Right atrium auricular region (tissue), 2 donors: ENCODE data around the gene ARHGEF37. TPM values are rescaled to one million over a fixed set of nuclear protein-coding genes. Genes with fewer than 3 reads are reported as not detected.
"Not testable (repeated sequence)": the region's sequence is repeated elsewhere in the genome, so short reads cannot be mapped to it uniquely, and the experiment has no call there.

Experiments used
- DNase-seq: peaks from one replicate; pipeline ENCODE4 v3.0.0-alpha.2; 2019; ENCODE audit warnings: low spot score
- H3K27ac ChIP-seq, 2 donors: fragments of 200-600 bp; sonication (generic); 1 replicate in 1 of 2; 2 replicates in 1 of 2; pipeline ENCODE4 v1.5.1; 2016 to 2019
- H3K27me3 ChIP-seq, 2 donors: fragments of 200-600 bp; sonication (generic); one replicate each; pipeline versions ENCODE4 v1.5.1 to v1.6.0; 2017 to 2019
- H3K36me3 ChIP-seq: fragments of 200-600 bp; sonication (generic); one replicate; pipeline ENCODE4 v1.5.1; 2016
- H3K4me1 ChIP-seq, 2 donors: fragments of 200-600 bp; sonication (generic); one replicate each; pipeline versions ENCODE4 v1.5.1 to v1.6.0; 2017 to 2019
- H3K4me3 ChIP-seq, 2 donors: fragments of 200-600 bp; sonication (generic); 1 replicate in 1 of 2; 2 replicates in 1 of 2; pipeline ENCODE4 v1.5.1; 2017 to 2019; ENCODE audit warnings: mild to moderate bottlenecking in 1 of 2, moderate library complexity in 1 of 2
- H3K9me3 ChIP-seq, 2 donors: fragments of 200-600 bp; sonication (generic); one replicate each; pipeline ENCODE4 v1.5.1; 2019
- total RNA-seq, 2 donors: library from RNA; depleted of rRNA; stranded (reverse); fragments of >200 nt; gene quantifications; one replicate each; pipeline ENCODE4 v1.1.0, GENCODE V29; 2016
- TF ChIP-seq, protein P1 (sequence below), 2 donors: fragments of 200-600 bp; sonication (generic); IDR thresholded peaks; one replicate each; pipeline ENCODE4 v1.5.1; 2019; ENCODE audit warnings: antibody characterized with exemption in 2 of 2

Gene ARHGEF37
- total RNA-seq, 2 donors from 2014 or later = 11.0 to 13.7 TPM

DNA sequence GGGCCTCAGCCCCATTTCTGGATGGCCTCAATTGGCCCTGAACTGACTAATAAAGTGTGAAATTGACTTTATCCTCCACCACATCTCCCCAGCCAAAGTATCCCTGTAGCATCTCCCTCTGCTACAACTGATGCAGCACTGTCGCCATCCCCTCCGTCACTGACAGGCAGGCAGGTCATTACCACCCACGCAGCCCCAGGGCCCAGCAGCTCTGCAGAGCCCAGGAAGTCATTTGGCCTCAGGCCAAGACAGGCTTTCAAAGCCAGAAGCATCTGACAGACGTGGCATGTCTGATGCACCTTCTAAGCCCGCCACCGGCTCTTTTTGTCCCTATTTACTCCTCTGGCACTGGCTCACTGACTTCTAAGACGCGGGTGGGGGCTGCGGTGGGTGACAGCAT lies 65.3 kb downstream of the ARHGEF37 start:
- Histone ChIP-seq H3K27me3 (no peaks in the 10 kb centered on the region), H3K9me3 (no peaks in the 10 kb centered on the region), H3K4me3 (no peak overlapping the region), H3K27ac (no peak overlapping the region), H3K36me3 (no peaks in the 10 kb centered on the region), H3K4me1 (no peaks in the 10 kb centered on the region)
- no peak for DNase-seq
- TF ChIP-seq, protein P1, sequence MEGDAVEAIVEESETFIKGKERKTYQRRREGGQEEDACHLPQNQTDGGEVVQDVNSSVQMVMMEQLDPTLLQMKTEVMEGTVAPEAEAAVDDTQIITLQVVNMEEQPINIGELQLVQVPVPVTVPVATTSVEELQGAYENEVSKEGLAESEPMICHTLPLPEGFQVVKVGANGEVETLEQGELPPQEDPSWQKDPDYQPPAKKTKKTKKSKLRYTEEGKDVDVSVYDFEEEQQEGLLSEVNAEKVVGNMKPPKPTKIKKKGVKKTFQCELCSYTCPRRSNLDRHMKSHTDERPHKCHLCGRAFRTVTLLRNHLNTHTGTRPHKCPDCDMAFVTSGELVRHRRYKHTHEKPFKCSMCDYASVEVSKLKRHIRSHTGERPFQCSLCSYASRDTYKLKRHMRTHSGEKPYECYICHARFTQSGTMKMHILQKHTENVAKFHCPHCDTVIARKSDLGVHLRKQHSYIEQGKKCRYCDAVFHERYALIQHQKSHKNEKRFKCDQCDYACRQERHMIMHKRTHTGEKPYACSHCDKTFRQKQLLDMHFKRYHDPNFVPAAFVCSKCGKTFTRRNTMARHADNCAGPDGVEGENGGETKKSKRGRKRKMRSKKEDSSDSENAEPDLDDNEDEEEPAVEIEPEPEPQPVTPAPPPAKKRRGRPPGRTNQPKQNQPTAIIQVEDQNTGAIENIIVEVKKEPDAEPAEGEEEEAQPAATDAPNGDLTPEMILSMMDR (IDR thresholded peaks at IDR 0.05) = no peak

DNA sequence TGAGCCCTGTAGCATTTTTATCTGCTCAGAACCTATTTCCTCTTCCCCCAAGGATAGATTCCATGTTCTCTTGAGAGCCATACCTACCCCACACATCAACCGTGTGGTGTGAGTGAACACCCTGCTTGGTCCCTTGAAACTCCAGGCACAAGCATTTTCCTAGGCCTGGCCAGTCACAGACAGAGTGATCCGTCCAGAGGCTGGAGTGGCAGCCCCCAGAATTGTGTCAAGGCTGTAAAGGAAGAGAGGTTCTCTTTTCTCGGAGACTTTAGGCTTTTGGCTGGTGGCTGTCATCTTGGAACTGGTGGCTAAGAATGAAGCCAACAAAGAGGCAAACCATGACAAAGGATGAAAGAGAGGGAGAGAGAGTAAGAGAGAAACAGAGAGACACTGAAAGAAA lies 66.0 kb downstream of the ARHGEF37 start:
- H3K27me3 ChIP-seq = no peaks in the 10 kb centered on the region
- H3K27ac ChIP-seq = no peak overlapping the region
- H3K36me3 ChIP-seq = no peaks in the 10 kb centered on the region
- no peak overlapping the region for H3K4me3 ChIP-seq
- no peaks in the 10 kb centered on the region for H3K9me3 ChIP-seq
- H3K4me1 ChIP-seq = no peaks in the 10 kb centered on the region
- no peak for DNase-seq
- TF ChIP-seq, protein P1 (IDR thresholded peaks at IDR 0.05) = no peak

DNA sequence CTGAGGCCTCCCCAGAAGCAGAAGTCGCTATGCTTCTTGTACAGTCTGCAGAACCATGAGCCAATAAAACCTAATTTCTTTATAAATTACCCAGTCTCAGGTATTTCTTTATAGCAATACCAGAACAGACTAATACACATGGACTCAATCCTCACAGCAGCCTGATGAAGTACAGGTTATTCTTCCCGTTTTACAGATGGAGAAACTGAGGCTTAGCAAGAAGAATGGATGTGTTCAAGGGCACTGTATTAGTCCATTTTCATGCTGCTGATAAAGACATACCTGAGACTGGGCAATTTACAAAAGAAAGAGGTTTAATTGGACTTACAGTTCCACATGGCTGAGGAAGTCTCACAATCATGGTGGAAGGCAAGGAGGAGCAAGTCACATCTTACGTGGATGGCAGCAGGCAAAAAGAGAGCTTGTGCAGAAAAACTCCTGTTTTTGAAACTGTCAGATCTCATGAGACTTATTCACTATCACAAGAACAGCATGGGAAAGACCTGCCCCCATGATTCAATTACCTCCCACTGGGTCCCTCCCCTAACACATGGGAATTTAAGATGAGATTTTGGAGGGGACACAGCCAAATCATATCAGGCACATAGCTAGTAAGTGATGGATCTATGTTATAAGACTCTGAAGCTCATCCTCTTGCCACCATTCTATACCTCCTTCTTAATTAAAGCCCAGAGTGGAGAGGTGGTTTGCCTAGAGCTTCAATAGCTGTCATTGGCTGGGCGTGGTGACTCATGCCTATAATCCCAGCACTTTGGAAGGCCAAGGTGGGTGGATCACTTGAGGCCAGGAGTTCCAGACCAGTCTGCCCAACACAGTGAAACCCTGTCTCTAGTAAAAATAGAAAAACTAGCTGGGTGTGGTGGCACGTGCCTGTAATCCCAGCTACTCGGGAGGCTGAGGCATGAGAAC lies 67.4 kb downstream of the ARHGEF37 start:
- not testable (repeated sequence) for H3K27me3 ChIP-seq, DNase-seq, H3K4me3 ChIP-seq, H3K36me3 ChIP-seq, H3K4me1 ChIP-seq, H3K9me3 ChIP-seq, H3K27ac ChIP-seq

DNA sequence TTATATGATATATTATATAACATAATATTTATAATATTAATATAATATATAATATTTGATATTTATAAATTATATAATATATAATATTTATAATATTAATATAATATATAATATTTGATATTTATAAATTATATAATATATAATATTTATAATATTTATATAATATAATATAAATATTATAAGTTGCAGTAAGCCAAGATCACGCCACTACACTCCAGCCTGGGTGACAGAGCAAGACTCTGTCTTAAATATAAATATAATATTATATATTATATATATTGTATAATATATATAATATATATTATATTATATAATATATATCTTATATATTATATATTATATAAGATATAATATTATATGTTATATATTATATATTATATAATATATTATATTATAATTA lies 68.4 kb downstream of the ARHGEF37 start:
- not testable (repeated sequence) for H3K36me3 ChIP-seq, H3K4me1 ChIP-seq, H3K27me3 ChIP-seq, DNase-seq, H3K27ac ChIP-seq, H3K9me3 ChIP-seq, H3K4me3 ChIP-seq

DNA sequence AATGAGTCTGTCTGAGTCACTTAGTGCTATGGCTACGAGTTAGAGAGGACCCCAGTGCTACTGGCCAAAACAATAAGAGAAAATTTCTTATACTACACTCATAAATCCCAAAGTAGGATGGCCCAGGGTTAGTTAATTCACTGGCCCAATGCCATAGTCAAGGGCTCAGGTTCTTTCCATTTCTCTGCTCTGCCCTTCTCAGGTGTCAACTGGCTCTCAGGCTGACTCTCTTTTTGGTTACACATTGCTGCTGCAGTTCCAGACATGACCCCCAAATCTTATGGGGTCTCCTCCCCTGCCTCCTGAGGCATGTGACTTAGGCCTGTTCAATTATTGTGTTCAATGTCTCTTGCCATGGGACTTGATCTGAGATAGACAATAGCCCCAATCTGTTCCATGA lies 70.4 kb downstream of the ARHGEF37 start:
- Histone ChIP-seq H3K9me3 (no peaks in the 10 kb centered on the region), H3K36me3 (no peaks in the 10 kb centered on the region), H3K4me3 (no peak overlapping the region), H3K4me1 (no peaks in the 10 kb centered on the region), H3K27ac (no peak overlapping the region), H3K27me3 (no peaks in the 10 kb centered on the region)
- no peak for DNase-seq
- TF ChIP-seq, protein P1 (IDR thresholded peaks at IDR 0.05) = no peak

DNA sequence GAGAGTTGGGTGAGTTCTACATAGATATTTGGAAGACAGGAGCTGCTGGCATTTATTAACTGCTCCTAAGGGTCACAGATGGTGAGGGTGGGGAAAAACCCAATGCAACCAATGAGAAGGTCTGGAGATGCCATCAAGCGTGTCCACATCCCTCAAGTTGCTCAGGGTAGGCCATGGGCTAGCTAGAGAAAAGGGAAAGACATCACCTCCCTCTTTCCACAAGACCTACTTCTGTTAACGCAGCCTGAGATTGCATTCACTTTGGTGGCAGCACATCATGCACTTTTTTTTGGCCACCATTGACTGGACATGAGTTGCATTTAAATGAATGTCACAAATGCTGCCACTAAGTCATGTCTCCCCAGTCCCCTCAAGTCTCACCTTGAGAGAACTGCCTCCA lies 71.4 kb downstream of the ARHGEF37 start:
- H3K27me3 ChIP-seq = no peaks in the 10 kb centered on the region
- DNase-seq = no peak
- H3K4me3 ChIP-seq = no peak overlapping the region
- no peaks in the 10 kb centered on the region for H3K9me3 ChIP-seq
- H3K36me3 ChIP-seq = no peaks in the 10 kb centered on the region
- H3K27ac ChIP-seq = no peak overlapping the region
- TF ChIP-seq, protein P1 (IDR thresholded peaks at IDR 0.05) = no peak
- H3K4me1 ChIP-seq = no peaks in the 10 kb centered on the region

DNA sequence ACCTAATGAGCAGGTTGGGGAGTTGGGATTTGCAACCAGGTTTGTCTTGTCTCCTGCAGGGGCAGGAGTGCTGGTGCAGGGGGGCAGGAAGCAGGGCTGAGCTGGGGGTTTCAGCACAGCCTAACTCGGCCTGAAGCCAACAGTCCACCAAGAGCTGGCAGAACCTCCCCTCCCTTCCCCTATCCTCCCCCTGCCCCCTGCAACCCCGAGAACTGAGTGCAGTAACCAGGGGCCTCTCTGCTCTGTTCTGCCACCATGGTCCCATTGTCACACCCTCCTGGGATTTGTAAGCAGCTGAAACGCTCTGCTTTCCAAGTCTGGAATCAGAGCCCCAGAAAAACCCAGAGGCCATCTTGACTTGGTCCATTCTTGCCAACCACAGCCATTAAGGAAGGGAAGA lies 72.9 kb downstream of the ARHGEF37 start:
- H3K27ac ChIP-seq = no peak overlapping the region
- H3K9me3 ChIP-seq = no peaks in the 10 kb centered on the region
- TF ChIP-seq, protein P1 (IDR thresholded peaks at IDR 0.05) = no peak
- no peaks in the 10 kb centered on the region for H3K36me3 ChIP-seq
- H3K4me1 ChIP-seq = peaks cover 0 to 9% of the 10 kb centered on the region in 2 donors
- no peak for DNase-seq
- H3K27me3 ChIP-seq = no peaks in the 10 kb centered on the region
- no peak overlapping the region for H3K4me3 ChIP-seq
